Esophagus squamous epithelium (tissue), 5 donors: ENCODE results near the gene CIAO2A. TPM values are rescaled to one million over a fixed set of nuclear protein-coding genes. Genes with fewer than 3 reads are reported as not detected.
"Not testable (repeated sequence)": the region's sequence is repeated elsewhere in the genome, so short reads cannot be mapped to it uniquely, and the experiment has no call there.

Source experiments
- DNase-seq: peaks from one replicate; lab custom pipeline; 2025; lab: John Stamatoyannopoulos, UW
- H3K27ac ChIP-seq, 4 donors: fragments of 200-600 bp; sonication (generic); one replicate each; pipeline ENCODE4 v1.5.1; 2016 to 2019; ENCODE audit warnings: mild to moderate bottlenecking in 1 of 4
- H3K27me3 ChIP-seq, 4 donors: fragments of 200-600 bp; sonication (generic); 1 replicate in 3 of 4; 2 replicates in 1 of 4; pipeline versions ENCODE4 v1.5.1 to v1.6.0; 2017 to 2021; ENCODE audit warnings: antibody characterized with exemption in 1 of 4
- H3K36me3 ChIP-seq, 3 donors: fragments of 200-600 bp; sonication (generic); one replicate each; pipeline ENCODE4 v1.5.1; 2016 to 2019
- H3K4me1 ChIP-seq, 3 donors: fragments of 200-600 bp; sonication (generic); one replicate each; pipeline ENCODE4 v1.5.1; 2017 to 2019
- H3K4me3 ChIP-seq, 4 donors: fragments of 200-600 bp; sonication (generic); 1 replicate in 3 of 4; 2 replicates in 1 of 4; pipeline ENCODE4 v1.5.1; 2016 to 2019; ENCODE audit warnings: mild to moderate bottlenecking in 2 of 4, moderate library complexity in 1 of 4
- H3K9me3 ChIP-seq, 3 donors: fragments of 200-600 bp; sonication (generic); one replicate each; pipeline ENCODE4 v1.5.1; 2016 to 2019
- POLR2A ChIP-seq, 4 donors: fragments of 450-650 bp; IDR thresholded peaks; one replicate each; pipeline ENCODE4 v1.6.1; 2017; ENCODE audit warnings: antibody characterized with exemption in 4 of 4, mild to moderate bottlenecking in 4 of 4, moderate library complexity in 3 of 4
- WGBS, 2 donors: methylation state at CpG; one replicate each; pipeline ENCODE4 v1.1.5; 2018; 5-methylcytosine and 5-hydroxymethylcytosine counted together
- intact Hi-C: fragments of 100-400 bp; cut with DNase I; formaldehyde crosslinking; loops from one replicate; pipeline ENCODE4 v1.15.0; 2022
- total RNA-seq, 4 donors: library from RNA; depleted of rRNA; stranded (reverse); fragments of >200 nt; gene quantifications; one replicate each; pipeline ENCODE4 v1.1.0, GENCODE V29; 2016
- TF ChIP-seq, protein P1 (sequence below), 6 experiments: fragments of 450-650 bp in 4 of 6; fragments of 200-600 bp in 2 of 6; sonication (generic) in 2 of 6; IDR thresholded peaks; one replicate each; pipeline ENCODE4 v1.5.1; 2016 to 2019; ENCODE audit warnings: antibody characterized with exemption in 6 of 6, mild to moderate bottlenecking in 4 of 6, moderate library complexity in 4 of 6
- donor health status: DM: yes; HTN: yes; CAD: no.

CIAO2A gene
- total RNA-seq, 4 donors from 2014 or later: 36.6 to 76.6 (median 50.7) TPM

DNA sequence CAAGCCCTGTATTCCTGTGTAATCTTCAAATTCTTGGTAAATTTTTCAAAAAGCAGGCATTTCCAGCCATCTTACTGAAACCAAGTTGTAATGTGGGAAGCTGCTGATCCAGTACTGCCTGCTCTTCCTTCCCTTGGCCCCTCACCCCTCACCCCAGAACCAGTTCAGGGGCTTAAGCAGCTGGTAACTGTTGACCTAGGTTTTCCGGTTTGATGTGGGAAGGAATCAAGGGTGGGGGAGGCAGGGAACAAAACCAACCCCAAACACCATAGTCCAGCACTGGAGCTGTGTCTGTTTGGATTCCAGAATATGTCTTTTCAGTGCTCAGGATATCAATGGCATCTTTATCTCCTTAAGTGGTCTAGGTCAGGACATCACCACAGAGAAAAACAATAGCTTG is 28.8 kb upstream of the CIAO2A start:
- TF ChIP-seq, protein P1, sequence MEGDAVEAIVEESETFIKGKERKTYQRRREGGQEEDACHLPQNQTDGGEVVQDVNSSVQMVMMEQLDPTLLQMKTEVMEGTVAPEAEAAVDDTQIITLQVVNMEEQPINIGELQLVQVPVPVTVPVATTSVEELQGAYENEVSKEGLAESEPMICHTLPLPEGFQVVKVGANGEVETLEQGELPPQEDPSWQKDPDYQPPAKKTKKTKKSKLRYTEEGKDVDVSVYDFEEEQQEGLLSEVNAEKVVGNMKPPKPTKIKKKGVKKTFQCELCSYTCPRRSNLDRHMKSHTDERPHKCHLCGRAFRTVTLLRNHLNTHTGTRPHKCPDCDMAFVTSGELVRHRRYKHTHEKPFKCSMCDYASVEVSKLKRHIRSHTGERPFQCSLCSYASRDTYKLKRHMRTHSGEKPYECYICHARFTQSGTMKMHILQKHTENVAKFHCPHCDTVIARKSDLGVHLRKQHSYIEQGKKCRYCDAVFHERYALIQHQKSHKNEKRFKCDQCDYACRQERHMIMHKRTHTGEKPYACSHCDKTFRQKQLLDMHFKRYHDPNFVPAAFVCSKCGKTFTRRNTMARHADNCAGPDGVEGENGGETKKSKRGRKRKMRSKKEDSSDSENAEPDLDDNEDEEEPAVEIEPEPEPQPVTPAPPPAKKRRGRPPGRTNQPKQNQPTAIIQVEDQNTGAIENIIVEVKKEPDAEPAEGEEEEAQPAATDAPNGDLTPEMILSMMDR (IDR thresholded peaks at IDR 0.05): no peak
- no peak for TF ChIP-seq POLR2A (IDR thresholded peaks at IDR 0.05)
- intact Hi-C loops: no loop called here

DNA sequence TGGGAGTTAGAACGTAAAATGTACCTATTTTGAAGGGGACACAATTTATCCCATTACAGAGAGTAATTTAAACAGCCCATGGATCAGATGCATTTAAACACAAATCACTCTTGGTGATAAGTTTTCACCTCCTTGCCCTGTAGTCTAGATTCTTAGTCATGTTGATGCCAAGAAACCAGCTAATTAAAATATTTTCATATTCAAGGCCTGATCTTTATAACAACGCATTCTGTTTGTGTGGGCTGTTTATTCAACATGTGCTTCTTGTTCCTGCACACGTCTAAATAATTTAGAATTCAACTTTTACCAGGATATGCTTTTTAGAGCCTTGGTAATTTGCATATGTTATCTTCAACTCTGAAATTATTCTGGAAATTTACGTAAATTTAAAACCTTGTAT is 28.0 kb upstream of the CIAO2A start:
- Histone ChIP-seq H3K36me3 (peaks cover 17 to 100% (median 46%) of the 10 kb centered on the region in 3 donors), H3K4me3 (no peak overlapping the region), H3K9me3 (no peaks in the 10 kb centered on the region), H3K27me3 (no peaks in the 10 kb centered on the region), H3K4me1 (no peaks in the 10 kb centered on the region), H3K27ac (no peak overlapping the region)
- intact Hi-C loops: no loop called here
- no peak for DNase-seq
- TF ChIP-seq, protein P1 (IDR thresholded peaks at IDR 0.05): no peak
- TF ChIP-seq POLR2A (IDR thresholded peaks at IDR 0.05): no peak
- WGBS, 2 donors: 80 to 88% methylated on average over 4 of the region's 4 CpGs

More for the DNA sequence above, 28.8 kb upstream of the CIAO2A start:
- no peak overlapping the region for H3K27ac ChIP-seq
- H3K27me3 ChIP-seq: no peaks in the 10 kb centered on the region
- no peak overlapping the region for H3K4me3 ChIP-seq
- DNase-seq: no peak
- no peaks in the 10 kb centered on the region for H3K4me1 ChIP-seq
- H3K9me3 ChIP-seq: no peaks in the 10 kb centered on the region
- peaks cover 21 to 100% (median 46%) of the 10 kb centered on the region in 3 donors for H3K36me3 ChIP-seq
- 63 to 83% methylated on average over 1 of the region's 1 CpG for WGBS, 2 donors

DNA sequence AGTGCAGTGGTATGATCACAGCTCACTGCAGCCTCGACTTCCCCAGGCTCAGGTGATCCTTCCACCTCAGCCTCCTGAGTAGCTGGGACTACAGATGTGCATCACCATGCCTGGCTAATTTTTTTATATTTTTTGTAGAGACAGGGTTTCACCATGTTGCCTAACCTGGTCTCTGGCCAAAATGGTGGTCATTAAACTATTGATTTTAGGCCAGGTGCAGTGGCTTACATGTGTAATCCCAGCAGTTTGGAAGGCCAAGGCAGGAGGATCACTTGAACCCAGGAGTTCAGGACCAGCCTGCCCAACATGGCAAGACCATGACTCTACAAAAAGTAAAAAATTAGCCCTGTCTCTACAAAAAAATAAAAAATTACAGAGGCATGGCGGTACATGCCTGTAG is 26.7 kb upstream of the CIAO2A start:
- intact Hi-C loops, H3K27ac ChIP-seq, H3K4me1 ChIP-seq, DNase-seq, H3K9me3 ChIP-seq, H3K27me3 ChIP-seq, H3K4me3 ChIP-seq: not testable (repeated sequence)
- WGBS, 2 donors: 88 to 91% methylated on average over 2 of the region's 2 CpGs
- peaks cover 14 to 100% (median 46%) of the 10 kb centered on the region in 3 donors for H3K36me3 ChIP-seq

DNA sequence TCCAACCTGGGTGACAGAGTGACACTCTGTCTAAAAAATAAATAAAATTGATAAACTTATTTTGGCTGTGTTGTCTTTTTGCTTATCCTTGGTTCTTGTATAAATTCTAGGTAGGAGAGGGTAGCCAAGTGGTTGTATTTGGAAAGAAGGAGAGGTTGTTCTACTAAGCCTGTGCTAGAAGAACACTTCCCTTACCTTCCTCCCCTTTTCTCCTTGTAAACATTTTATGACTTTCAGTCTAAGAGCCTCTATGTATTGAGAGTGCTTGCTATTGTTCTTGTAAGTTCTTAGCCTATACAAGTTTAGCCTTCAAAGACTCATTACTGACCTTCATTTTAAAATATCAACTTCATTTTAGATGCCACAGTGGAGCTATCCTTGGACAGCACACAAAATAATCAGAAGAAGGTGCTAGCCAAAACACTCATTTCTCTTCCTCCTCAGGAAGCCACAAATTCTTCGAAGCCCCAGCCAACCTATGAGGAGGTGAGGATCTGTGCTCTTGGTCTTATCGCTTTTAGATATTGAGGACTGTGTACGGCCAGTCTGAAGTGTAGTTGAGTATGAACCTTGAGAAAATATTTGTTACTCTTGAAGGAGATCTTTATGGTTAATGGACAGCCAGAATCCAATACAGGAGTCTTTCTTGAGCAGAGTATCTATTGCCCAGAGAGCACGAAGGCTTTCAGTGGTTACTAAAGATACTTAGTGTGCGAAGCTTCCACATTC is 24.3 kb upstream of the CIAO2A start:
- no peaks in the 10 kb centered on the region for H3K27me3 ChIP-seq
- no peak overlapping the region for H3K27ac ChIP-seq
- intact Hi-C loops: no loop called here
- 96 to 99% methylated on average over 5 of the region's 5 CpGs for WGBS, 2 donors
- TF ChIP-seq, protein P1 (IDR thresholded peaks at IDR 0.05): no peak
- no peak for TF ChIP-seq POLR2A (IDR thresholded peaks at IDR 0.05)
- no peak for DNase-seq
- H3K36me3 ChIP-seq: peaks cover 15 to 100% (median 45%) of the 10 kb centered on the region in 3 donors
- no peaks in the 10 kb centered on the region for H3K4me1 ChIP-seq
- no peak overlapping the region for H3K4me3 ChIP-seq
- H3K9me3 ChIP-seq: no peaks in the 10 kb centered on the region

DNA sequence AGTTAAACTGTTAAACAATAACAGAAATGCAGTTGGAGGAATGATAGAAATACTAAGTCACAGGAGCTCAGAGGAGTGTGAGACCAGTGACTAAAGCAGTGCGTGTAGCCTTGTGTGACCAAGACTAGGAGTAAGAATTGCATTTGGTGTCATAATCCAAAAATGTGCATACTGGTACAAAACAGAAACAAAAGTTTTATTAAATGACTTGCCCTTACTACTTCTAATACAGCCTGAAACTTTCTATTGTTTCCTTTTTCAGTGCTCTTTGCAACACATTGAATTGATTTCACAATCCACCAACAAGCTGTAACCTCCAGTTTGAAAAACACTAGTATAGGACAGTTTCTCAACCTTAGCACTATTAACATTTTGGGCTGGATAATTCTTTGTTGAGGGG is 19.3 kb upstream of the CIAO2A start:
- Histone ChIP-seq H3K27ac (no peak overlapping the region), H3K9me3 (no peaks in the 10 kb centered on the region), H3K27me3 (no peaks in the 10 kb centered on the region), H3K36me3 (peaks cover 9 to 60% (median 14%) of the 10 kb centered on the region in 3 donors), H3K4me1 (peaks cover 0 to 29% (median 0%) of the 10 kb centered on the region in 3 donors), H3K4me3 (no peak overlapping the region)
- no peak for TF ChIP-seq POLR2A (IDR thresholded peaks at IDR 0.05)
- TF ChIP-seq, protein P1 (IDR thresholded peaks at IDR 0.05): no peak
- 63 to 73% methylated on average over 1 of the region's 1 CpG for WGBS, 2 donors
- no peak for DNase-seq
- intact Hi-C loops: no loop called here
